Liver (tissue), 9 donors: ENCODE data around the gene FMN1. TPM values are rescaled to one million over a fixed set of nuclear protein-coding genes. Genes with fewer than 3 reads are reported as not detected.

ENCODE experiments used
- DNase-seq: peaks from one replicate; pipeline ENCODE4 v3.0.0-alpha.2; 2017; ENCODE audit warnings: low spot score
- H3K27ac ChIP-seq, 2 donors: one replicate each; pipeline ENCODE4 v1.7.0; 2013; ENCODE audit warnings: inconsistent platforms in 2 of 2, low read length in 2 of 2, control low read depth in 1 of 2, low read depth in 1 of 2, mild to moderate bottlenecking in 1 of 2
- H3K27me3 ChIP-seq, 4 donors: one replicate each; pipeline versions ENCODE4 v1.6.1 to v1.7.0; 2013; ENCODE audit warnings: low read length in 3 of 4, inconsistent platforms in 1 of 4, mild to moderate bottlenecking in 1 of 4, moderate library complexity in 1 of 4; ENCODE audit not compliant: control insufficient read depth in 4 of 4, insufficient read depth in 4 of 4
- H3K36me3 ChIP-seq, 4 donors: one replicate each; pipeline versions ENCODE4 v1.6.1 to v1.7.0; 2013; ENCODE audit warnings: low read length in 3 of 4, mild to moderate bottlenecking in 3 of 4, low read depth in 1 of 4, moderate library complexity in 1 of 4; ENCODE audit not compliant: control insufficient read depth in 4 of 4, insufficient read depth in 3 of 4
- H3K4me1 ChIP-seq, 4 donors: one replicate each; pipeline versions ENCODE4 v1.6.1 to v1.7.0; 2013; ENCODE audit warnings: low read length in 3 of 4, mild to moderate bottlenecking in 3 of 4, moderate library complexity in 1 of 4; ENCODE audit not compliant: control insufficient read depth in 4 of 4, insufficient read depth in 4 of 4
- H3K4me3 ChIP-seq, 3 donors: one replicate each; pipeline versions ENCODE4 v1.6.1 to v1.7.0; 2013; ENCODE audit warnings: low read length in 3 of 3, control low read depth in 1 of 3, low read depth in 1 of 3, mild to moderate bottlenecking in 1 of 3
- H3K9ac ChIP-seq, 2 donors: one replicate each; pipeline ENCODE4 v1.7.0; 2013; ENCODE audit warnings: low read length in 2 of 2, mild to moderate bottlenecking in 2 of 2, moderate library complexity in 2 of 2, control low read depth in 1 of 2, low read depth in 1 of 2
- H3K9me3 ChIP-seq, 4 donors: one replicate each; pipeline versions ENCODE4 v1.6.1 to v1.7.0; 2013; ENCODE audit warnings: low read length in 3 of 4; ENCODE audit not compliant: control insufficient read depth in 4 of 4
- ATF3 ChIP-seq: IDR thresholded peaks from 2 replicates; pipeline ENCODE4 v1.6.1; 2016; ENCODE audit warnings: antibody characterized with exemption
- CTCF ChIP-seq: fragments of 150-350 bp; IDR thresholded peaks from 2 replicates; pipeline ENCODE4 v1.5.1; 2017; ENCODE audit warnings: improper control_type of control experiment, low read depth, low read length; ENCODE audit not compliant: missing input control
- EGR1 ChIP-seq, 2 donors: IDR thresholded peaks; 2 replicates each; pipeline ENCODE4 v1.6.1; 2016 to 2018; ENCODE audit warnings: antibody characterized with exemption in 2 of 2, low read depth in 2 of 2
- GABPA ChIP-seq, 2 donors: IDR thresholded peaks in 1 of 2; conservative IDR thresholded peaks in 1 of 2; 2 replicates each; pipeline ENCODE4 v1.6.1; 2016; ENCODE audit warnings: antibody characterized with exemption in 2 of 2, mild to moderate bottlenecking in 1 of 2, moderate library complexity in 1 of 2
- HNF4A ChIP-seq, 2 donors: conservative IDR thresholded peaks; 2 replicates each; pipeline ENCODE4 v1.6.1; 2016; ENCODE audit warnings: antibody characterized with exemption in 2 of 2, mild to moderate bottlenecking in 2 of 2
- HNF4G ChIP-seq: IDR thresholded peaks from 2 replicates; pipeline ENCODE4 v1.6.1; 2016; ENCODE audit warnings: antibody characterized with exemption
- JUND ChIP-seq, 2 donors: IDR thresholded peaks; 2 replicates each; pipeline ENCODE4 v1.6.1; 2016; ENCODE audit warnings: antibody characterized with exemption in 2 of 2
- NR2F2 ChIP-seq: IDR thresholded peaks from 2 replicates; pipeline ENCODE4 v1.6.1; 2016; ENCODE audit warnings: antibody characterized with exemption
- RAD21 ChIP-seq, 2 donors: IDR thresholded peaks; 2 replicates each; pipeline ENCODE4 v1.6.1; 2016; ENCODE audit warnings: antibody characterized with exemption in 2 of 2, mild to moderate bottlenecking in 2 of 2
- REST ChIP-seq: IDR thresholded peaks from 2 replicates; pipeline ENCODE4 v1.6.1; 2016; ENCODE audit warnings: antibody characterized with exemption, mild to moderate bottlenecking
- RXRA ChIP-seq, 2 donors: IDR thresholded peaks; 2 replicates each; pipeline ENCODE4 v1.6.1; 2017 to 2018; ENCODE audit warnings: antibody characterized with exemption in 2 of 2, mild to moderate bottlenecking in 1 of 2
- SP1 ChIP-seq: IDR thresholded peaks from 2 replicates; pipeline ENCODE4 v1.6.1; 2018; ENCODE audit warnings: antibody characterized with exemption, mild to moderate bottlenecking
- TAF1 ChIP-seq: conservative IDR thresholded peaks from 2 replicates; pipeline ENCODE4 v1.6.1; 2016; ENCODE audit warnings: antibody characterized with exemption, mild to moderate bottlenecking
- YY1 ChIP-seq: IDR thresholded peaks from 2 replicates; pipeline ENCODE4 v1.6.1; 2016; ENCODE audit warnings: antibody characterized with exemption, mild to moderate bottlenecking
- WGBS: extraction: QIAGEN DNeasy Blood & Tissue Kit; methylation state at CpG from one replicate; pipeline ENCODE4 v1.1.7; 2013; 5-methylcytosine and 5-hydroxymethylcytosine counted together
- polyA plus RNA-seq, 2 donors: library from polyadenylated mRNA; stranded (reverse) in 1 of 2; unstranded in 1 of 2; fragments of 200-250 nt in 1 of 2; fragments of >200 nt in 1 of 2; fragmentation: Nextera tagmentation in 1 of 2; extraction: Ambion mirVana in 1 of 2; gene quantifications; one replicate each; pipeline versions ENCODE4 v1.2.1 to v1.2.3, GENCODE V29; 2013 to 2015
- total RNA-seq, 2 donors: library from RNA; depleted of rRNA; stranded (reverse); fragments of >200 nt; gene quantifications; one replicate each; pipeline ENCODE4 v1.2.3, GENCODE V29; 2014
- donor health status: healthy.
- donor health status: healthy.
- donor health status: healthy.
- donor health status: healthy.
- donor health status: healthy.

FMN1 gene
- total and polyA plus RNA-seq, 4 donors: 0.21 to 5.4 (median 0.53) TPM

GRCh38 chr15:33009603-33010002 is 184.9 kb downstream of the FMN1 start:
- WGBS: 74% methylated on average over 4 of the region's 4 CpGs
- no peaks in the 10 kb centered on the region for H3K9me3 ChIP-seq
- H3K27me3 ChIP-seq: peaks cover 0 to 3% (median 1%) of the 10 kb centered on the region in 4 donors
- no peak overlapping the region for H3K4me3 ChIP-seq
- TF ChIP-seq EGR1 (IDR thresholded peaks at IDR 0.05; ENCODE audit: low read depth in 2 of 2) (no peak), GABPA (IDR thresholded peaks at IDR 0.05 in 1 of 2, conservative IDR thresholded peaks at IDR 0.05 in 1 of 2) (no peak)
- H3K4me1 ChIP-seq: no peaks in the 10 kb centered on the region
- no peak overlapping the region for H3K9ac ChIP-seq
- no peak for DNase-seq
- no peaks in the 10 kb centered on the region for H3K36me3 ChIP-seq
- H3K27ac ChIP-seq: no peak overlapping the region

- TF ChIP-seq RAD21 (IDR thresholded peaks at IDR 0.05) (no peak), RXRA (IDR thresholded peaks at IDR 0.05) (no peak), HNF4A (conservative IDR thresholded peaks at IDR 0.05) (no peak), TAF1 (no peak), REST (no peak), GABPA (IDR thresholded peaks at IDR 0.05 in 1 of 2, conservative IDR thresholded peaks at IDR 0.05 in 1 of 2) (no peak), YY1 (no peak), SP1 (no peak), HNF4G (no peak), JUND (IDR thresholded peaks at IDR 0.05) (no peak)
- Histone ChIP-seq H3K27ac (no peak overlapping the region), H3K36me3 (no peaks in the 10 kb centered on the region), H3K9ac (no peak overlapping the region), H3K4me3 (no peak overlapping the region), H3K4me1 (no peaks in the 10 kb centered on the region), H3K27me3 (peaks cover 0 to 3% (median 0%) of the 10 kb centered on the region in 4 donors), H3K9me3 (no peaks in the 10 kb centered on the region)
- DNase-seq: no peak
- 67% methylated on average over 5 of the region's 5 CpGs for WGBS
These were observed 185.5 kb downstream of the FMN1 start for GRCh38 chr15:33009026-33009425.

GRCh38 chr15:33008284-33008995 is 186.1 kb downstream of the FMN1 start:
- no peak overlapping the region for H3K27ac ChIP-seq
- peaks cover 0 to 3% (median 0%) of the 10 kb centered on the region in 4 donors for H3K27me3 ChIP-seq
- no peak for TF ChIP-seq TAF1
- TF ChIP-seq ATF3: no peak
- TF ChIP-seq GABPA (IDR thresholded peaks at IDR 0.05 in 1 of 2, conservative IDR thresholded peaks at IDR 0.05 in 1 of 2): no peak
- no peak for TF ChIP-seq CTCF
- no peak for TF ChIP-seq HNF4A (conservative IDR thresholded peaks at IDR 0.05)
- TF ChIP-seq SP1: no peak
- no peak for TF ChIP-seq NR2F2
- no peak for TF ChIP-seq RAD21 (IDR thresholded peaks at IDR 0.05)
- WGBS: 54% methylated on average over 3 of the region's 3 CpGs
- no peak for DNase-seq
- H3K4me3 ChIP-seq: no peak overlapping the region
- H3K9ac ChIP-seq: no peak overlapping the region
- no peaks in the 10 kb centered on the region for H3K9me3 ChIP-seq
- no peaks in the 10 kb centered on the region for H3K36me3 ChIP-seq
- H3K4me1 ChIP-seq: no peaks in the 10 kb centered on the region
